Fibroblast of the aortic adventitia (primary cell): ENCODE data around the gene CLIP3. TPM values are rescaled to one million over a fixed set of nuclear protein-coding genes. Genes with fewer than 3 reads are reported as not detected.

Experiments
- DNase-seq: peaks from one replicate; pipeline ENCODE4 v3.0.0-alpha.2; 2010; ENCODE audit warnings: low read depth
- H3K4me3 ChIP-seq: 2 replicates; pipeline ENCODE4 v1.5.1; 2011; ENCODE audit warnings: low read depth, mild to moderate bottlenecking, control low read depth, low read length, moderate library complexity
- total RNA-seq: library from RNA; depleted of rRNA; stranded (reverse); fragments of >200 nt; gene quantifications from 2 replicates; pipeline ENCODE4 v1.2.3, GENCODE V29; 2012; ENCODE audit warnings: low replicate concordance
- TF ChIP-seq, protein P1 (sequence below): IDR thresholded peaks from 2 replicates; pipeline ENCODE4 v1.5.1; 2011; ENCODE audit warnings: mild to moderate bottlenecking, low read length, control low read depth, inconsistent platforms; ENCODE audit not compliant: insufficient read depth

Gene CLIP3
- total RNA-seq, 1 donor = 7.4 TPM

DNA sequence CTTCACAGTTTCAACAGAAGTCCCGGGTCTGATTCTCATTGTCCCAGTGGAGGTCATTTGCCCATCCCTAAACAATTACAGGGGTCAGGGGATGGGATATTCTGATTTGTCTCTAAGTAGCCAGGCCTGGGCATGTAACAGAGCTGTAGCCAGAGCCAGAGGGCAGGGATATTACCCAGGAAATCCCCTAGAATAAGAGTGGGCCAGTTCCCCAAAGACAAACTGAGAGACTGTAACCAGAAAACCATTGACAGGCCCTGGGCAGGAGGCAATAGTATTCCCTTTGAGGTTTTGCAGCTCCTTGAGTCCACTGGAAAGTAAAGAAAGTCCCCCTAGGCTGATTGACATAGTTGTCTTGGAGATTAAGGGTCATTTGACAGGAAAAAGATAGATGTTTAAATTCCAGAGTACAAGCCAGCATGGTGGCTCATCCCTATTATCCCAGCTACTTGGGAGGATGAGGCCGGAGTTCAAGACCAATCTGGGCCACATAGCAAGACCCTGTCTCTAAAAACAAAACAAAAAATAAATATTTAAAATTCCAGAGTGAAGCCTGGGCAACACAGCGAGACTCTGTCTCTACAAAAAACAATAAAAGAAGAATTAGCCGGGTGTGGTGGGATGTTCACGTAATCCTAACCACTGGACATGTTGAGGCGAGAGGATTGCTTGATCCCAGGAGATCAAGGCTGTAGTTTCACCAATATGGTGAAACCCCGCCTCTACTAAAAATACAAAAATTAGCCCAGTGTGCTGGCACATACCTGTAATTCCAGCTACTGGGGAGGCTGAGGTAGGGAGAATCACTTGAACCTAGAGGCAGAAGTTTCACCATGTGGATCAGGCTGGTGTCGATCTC, 39.5 kb downstream of the CLIP3 start:
- no peak for DNase-seq
- TF ChIP-seq, protein P1, sequence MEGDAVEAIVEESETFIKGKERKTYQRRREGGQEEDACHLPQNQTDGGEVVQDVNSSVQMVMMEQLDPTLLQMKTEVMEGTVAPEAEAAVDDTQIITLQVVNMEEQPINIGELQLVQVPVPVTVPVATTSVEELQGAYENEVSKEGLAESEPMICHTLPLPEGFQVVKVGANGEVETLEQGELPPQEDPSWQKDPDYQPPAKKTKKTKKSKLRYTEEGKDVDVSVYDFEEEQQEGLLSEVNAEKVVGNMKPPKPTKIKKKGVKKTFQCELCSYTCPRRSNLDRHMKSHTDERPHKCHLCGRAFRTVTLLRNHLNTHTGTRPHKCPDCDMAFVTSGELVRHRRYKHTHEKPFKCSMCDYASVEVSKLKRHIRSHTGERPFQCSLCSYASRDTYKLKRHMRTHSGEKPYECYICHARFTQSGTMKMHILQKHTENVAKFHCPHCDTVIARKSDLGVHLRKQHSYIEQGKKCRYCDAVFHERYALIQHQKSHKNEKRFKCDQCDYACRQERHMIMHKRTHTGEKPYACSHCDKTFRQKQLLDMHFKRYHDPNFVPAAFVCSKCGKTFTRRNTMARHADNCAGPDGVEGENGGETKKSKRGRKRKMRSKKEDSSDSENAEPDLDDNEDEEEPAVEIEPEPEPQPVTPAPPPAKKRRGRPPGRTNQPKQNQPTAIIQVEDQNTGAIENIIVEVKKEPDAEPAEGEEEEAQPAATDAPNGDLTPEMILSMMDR = no peak

DNA sequence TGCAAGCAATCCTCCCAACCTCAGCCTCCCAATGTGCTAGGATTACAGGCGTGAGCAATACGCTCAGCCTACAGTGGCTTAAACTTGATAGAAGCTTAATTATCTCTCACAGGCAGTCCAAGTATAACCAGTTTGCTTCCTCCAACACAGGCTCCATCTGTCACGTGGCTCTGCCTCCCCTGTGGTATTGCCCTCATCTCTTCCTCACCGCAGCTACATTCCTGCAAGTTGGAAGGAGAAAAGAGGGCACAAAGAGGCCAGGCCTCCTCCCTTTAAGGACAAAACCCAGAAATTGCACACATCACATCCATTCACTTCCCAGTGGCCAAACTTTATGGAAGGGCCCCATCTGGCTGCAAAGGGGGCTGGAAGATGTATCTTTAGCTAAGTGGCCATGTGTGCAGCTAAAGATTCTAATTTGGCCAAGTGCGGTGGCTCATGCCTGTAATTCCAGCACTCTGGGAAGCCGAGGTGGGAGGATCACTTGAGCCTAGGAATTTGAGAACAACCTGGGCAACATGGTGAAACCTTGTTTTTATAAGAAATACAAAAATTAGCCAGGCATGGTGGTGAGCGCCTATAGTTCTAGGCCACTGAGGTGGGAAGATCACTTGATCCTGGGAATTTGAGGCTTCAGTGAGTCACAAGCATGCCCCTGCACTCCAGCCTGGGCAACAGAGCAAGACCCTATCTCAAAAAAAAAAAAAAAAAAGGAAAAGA, 40.8 kb downstream of the CLIP3 start:
- DNase-seq = peak; percentile 38
- TF ChIP-seq, protein P1 = no peak
- no peak overlapping the region for H3K4me3 ChIP-seq

More for the DNA sequence above, 39.5 kb downstream of the CLIP3 start:
- H3K4me3 ChIP-seq = no peak overlapping the region

DNA sequence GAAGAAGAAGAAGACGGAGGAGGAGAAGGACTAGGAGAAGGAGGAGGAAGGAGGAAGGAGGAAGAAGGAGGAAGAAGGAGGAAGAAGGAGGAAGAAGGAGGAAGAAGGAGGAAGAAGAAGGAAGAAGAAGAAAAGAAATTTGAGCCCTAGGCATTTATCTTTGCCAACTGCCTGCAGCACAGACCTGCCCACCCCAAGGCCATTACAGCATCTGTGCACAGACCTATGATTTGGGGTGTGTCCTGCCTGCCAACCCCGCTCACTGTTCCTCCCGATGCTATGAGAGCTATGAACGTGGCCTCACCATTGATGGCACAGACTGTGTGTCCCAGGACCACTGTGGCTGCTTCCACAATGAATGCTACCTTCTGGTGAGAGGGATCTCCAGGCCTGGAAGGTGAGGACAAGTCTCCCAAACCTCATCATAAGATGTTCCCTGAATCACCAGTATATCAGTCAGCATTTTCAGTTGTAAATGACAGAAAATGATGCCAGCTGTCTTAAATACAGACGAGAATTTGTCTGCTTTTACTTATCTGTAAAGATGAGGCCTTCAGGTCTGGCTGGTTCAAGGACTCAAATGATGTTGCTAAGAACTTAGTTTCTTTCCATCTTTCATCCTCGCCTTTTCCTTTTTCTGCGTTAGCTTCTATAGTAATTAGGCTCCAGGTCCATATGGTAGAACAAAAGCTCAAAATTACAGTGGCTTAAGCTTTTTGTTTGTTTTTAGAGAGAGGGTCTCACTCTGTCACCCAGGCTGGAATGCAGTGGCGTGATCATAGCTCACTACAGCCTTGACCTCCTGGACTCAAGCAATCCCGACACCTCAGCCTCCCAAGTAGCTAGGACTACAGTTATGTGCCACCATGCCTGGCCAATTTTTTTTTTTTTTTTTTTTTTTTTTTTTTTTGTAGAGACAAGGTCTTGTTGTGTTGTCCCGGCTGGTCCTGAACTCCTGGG, 41.6 kb downstream of the CLIP3 start:
- DNase-seq = no peak
- H3K4me3 ChIP-seq = no peak overlapping the region
- TF ChIP-seq, protein P1 = no peak

DNA sequence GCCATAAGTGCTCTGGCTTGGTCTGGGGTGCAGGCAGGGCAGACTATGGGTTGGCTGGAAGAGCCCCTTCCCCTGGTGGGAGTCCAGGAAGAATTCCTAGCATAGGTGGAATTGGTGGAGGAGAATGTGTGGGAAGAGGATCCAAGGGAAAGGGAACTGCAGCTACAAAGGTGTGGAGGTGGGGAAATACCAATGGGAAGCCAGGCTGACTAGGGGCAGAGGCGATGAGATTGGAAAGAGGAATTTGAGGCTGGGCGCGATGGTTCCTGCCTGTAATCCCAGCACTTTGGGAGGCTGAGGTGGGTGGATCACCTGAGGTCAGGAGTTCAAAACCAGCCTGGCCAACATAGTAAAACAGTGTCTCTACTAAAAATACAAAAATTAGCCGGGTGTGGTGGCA, 42.5 kb downstream of the CLIP3 start:
- no peak for DNase-seq
- no peak overlapping the region for H3K4me3 ChIP-seq
- TF ChIP-seq, protein P1 = no peak

DNA sequence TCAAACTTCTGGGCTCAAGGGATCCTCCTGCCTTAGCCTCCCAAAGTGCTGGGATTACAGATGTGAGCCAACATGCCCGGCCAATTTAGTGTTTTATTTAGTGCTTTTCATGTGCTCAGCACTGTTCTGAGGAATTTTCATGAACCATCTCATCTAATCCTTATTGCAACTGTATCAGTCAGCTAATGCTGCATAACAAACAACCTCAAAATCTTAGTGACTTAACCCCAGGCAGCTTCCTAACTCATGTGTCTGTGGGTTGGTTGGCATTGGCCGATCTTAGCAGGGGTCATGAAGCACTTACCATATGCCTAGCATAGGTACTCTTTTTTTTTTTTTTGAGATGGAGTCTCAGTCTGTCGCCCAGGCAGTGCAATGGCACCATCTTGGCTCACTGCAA, 43.8 kb downstream of the CLIP3 start:
- TF ChIP-seq, protein P1 = no peak
- H3K4me3 ChIP-seq = no peak overlapping the region
- DNase-seq = no peak

DNA sequence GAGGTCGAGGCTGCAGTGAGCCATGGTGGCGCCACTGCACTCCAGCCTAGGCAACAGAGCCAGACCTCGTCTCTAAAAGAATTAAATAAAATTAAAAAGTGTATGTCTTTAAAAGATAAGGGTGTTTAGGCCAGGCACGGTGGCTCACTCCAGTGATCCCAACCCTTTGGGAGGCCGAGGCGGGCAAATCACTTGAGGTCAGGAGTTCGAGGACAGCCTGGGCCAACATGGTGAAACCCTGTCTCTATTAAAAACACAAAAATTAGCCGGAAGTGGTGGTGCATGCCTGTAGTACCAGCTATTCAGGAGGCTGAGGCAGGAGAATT, 45.1 kb downstream of the CLIP3 start:
- TF ChIP-seq, protein P1 = no peak
- no peak for DNase-seq
- no peak overlapping the region for H3K4me3 ChIP-seq
